Osteoblast (primary cell): ENCODE measurements around the gene BIN1. TPM values are rescaled to one million over a fixed set of nuclear protein-coding genes. Genes with fewer than 3 reads are reported as not detected.

Experiments used
- DNase-seq: peaks from one replicate; pipeline ENCODE4 v3.0.0; 2011; ENCODE audit warnings: low spot score, mixed read lengths; ENCODE audit not compliant: insufficient read length; ENCODE audit errors: missing footprints
- H2AFZ ChIP-seq: 2 replicates; pipeline ENCODE4 v1.6.0; 2011; ENCODE audit warnings: mild to moderate bottlenecking, low read length
- H3K27ac ChIP-seq: 2 replicates; pipeline ENCODE4 v1.5.1; 2011; ENCODE audit warnings: mild to moderate bottlenecking, low read depth, low read length, moderate library complexity
- H3K27me3 ChIP-seq: 2 replicates; pipeline ENCODE4 v1.6.0; 2012; ENCODE audit warnings: mild to moderate bottlenecking, control low read depth, inconsistent platforms, low read length, moderate library complexity; ENCODE audit not compliant: insufficient read depth
- H3K36me3 ChIP-seq: 2 replicates; pipeline ENCODE4 v1.5.1; 2011; ENCODE audit warnings: mild to moderate bottlenecking, low read length, control low read depth, moderate library complexity; ENCODE audit not compliant: insufficient read depth
- H3K4me1 ChIP-seq: 2 replicates; pipeline ENCODE4 v1.5.1; 2011; ENCODE audit warnings: mild to moderate bottlenecking, low read length, control low read depth, moderate library complexity; ENCODE audit not compliant: insufficient read depth
- H3K4me2 ChIP-seq: 2 replicates; pipeline ENCODE4 v1.6.0; 2011; ENCODE audit warnings: mild to moderate bottlenecking, low read length; ENCODE audit not compliant: insufficient read depth
- H3K4me3 ChIP-seq: fragments of 200-600 bp; sonication (generic); 3 replicates; pipeline ENCODE4 v1.5.1; 2012; ENCODE audit warnings: mild to moderate bottlenecking, low read length, inconsistent platforms; ENCODE audit not compliant: insufficient read depth
- H3K79me2 ChIP-seq: 2 replicates; pipeline ENCODE4 v1.6.0; 2012; ENCODE audit warnings: mild to moderate bottlenecking, low read length, control low read depth, inconsistent platforms; ENCODE audit not compliant: insufficient read depth
- H3K9me3 ChIP-seq: 2 replicates; pipeline ENCODE4 v1.5.1; 2011; ENCODE audit warnings: low read depth, low read length, control low read depth
- H4K20me1 ChIP-seq: 2 replicates; pipeline ENCODE4 v1.6.0; 2012; ENCODE audit warnings: mild to moderate bottlenecking, low read length, control low read depth; ENCODE audit not compliant: insufficient read depth
- total RNA-seq: library from RNA; depleted of rRNA; stranded (reverse); fragments of >200 nt; gene quantifications from 2 replicates; pipeline ENCODE4 v1.2.3, GENCODE V29; 2012
- TF ChIP-seq, protein P1 (sequence below): IDR thresholded peaks from 2 replicates; pipeline ENCODE4 v1.5.1; 2011; ENCODE audit warnings: mild to moderate bottlenecking, low read depth, low read length, moderate library complexity; ENCODE audit errors: extremely low read depth

The BIN1 gene
- total RNA-seq, 1 donor: 85.4 TPM

DNA sequence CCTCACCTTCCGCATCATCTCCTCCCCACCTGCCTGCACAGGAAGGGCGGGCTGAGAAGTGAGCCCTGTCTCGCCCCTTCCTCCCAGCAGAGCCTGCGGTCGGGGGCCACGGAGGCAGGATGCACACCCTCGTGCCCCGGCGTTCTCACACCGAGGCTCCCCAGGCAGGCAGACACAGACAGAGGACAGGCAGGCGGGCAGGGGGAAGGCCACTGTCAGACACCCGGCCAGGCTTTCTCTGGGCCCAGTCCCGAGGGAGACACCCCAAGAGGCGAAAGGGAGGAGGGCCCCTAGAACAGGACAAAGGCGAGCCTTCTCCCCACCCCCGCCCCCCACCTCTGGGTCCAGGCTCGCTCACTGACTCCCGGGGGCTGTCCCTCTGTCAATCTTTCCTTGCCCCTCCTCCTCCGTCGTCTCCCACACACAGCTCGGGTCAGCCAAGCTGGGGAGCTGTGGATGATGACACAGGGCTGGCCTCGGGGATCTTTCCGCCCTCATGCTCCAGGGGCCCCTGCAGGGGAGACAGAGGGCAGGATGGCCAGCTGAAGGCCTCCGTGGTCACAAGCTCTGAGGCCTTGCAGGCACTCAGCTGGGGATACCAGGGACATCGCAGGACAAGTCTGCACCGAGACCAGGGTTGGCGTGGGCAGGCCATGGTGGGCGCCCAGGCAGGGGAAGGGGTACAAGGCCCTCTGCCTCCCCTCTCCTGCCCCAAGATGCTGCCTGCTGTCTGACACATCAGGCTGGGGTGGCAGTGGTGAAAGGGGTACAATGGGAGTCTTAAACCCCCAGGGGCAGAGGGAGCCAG is 24.9 kb downstream of the BIN1 start:
- peak overlapping the region; percentile 86 for H3K27ac ChIP-seq
- TF ChIP-seq, protein P1, sequence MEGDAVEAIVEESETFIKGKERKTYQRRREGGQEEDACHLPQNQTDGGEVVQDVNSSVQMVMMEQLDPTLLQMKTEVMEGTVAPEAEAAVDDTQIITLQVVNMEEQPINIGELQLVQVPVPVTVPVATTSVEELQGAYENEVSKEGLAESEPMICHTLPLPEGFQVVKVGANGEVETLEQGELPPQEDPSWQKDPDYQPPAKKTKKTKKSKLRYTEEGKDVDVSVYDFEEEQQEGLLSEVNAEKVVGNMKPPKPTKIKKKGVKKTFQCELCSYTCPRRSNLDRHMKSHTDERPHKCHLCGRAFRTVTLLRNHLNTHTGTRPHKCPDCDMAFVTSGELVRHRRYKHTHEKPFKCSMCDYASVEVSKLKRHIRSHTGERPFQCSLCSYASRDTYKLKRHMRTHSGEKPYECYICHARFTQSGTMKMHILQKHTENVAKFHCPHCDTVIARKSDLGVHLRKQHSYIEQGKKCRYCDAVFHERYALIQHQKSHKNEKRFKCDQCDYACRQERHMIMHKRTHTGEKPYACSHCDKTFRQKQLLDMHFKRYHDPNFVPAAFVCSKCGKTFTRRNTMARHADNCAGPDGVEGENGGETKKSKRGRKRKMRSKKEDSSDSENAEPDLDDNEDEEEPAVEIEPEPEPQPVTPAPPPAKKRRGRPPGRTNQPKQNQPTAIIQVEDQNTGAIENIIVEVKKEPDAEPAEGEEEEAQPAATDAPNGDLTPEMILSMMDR: no peak
- no peaks in the 10 kb centered on the region for H3K27me3 ChIP-seq
- H3K9me3 ChIP-seq: no peaks in the 10 kb centered on the region
- H3K79me2 ChIP-seq: peaks cover 78% of the 10 kb centered on the region
- no peak overlapping the region for H3K4me3 ChIP-seq
- peaks cover 79% of the 10 kb centered on the region for H3K4me1 ChIP-seq
- peaks cover 31% of the 10 kb centered on the region for H4K20me1 ChIP-seq
- DNase-seq: no peak
- H3K4me2 ChIP-seq: no peak overlapping the region
- no peaks in the 10 kb centered on the region for H3K36me3 ChIP-seq
- H2AFZ ChIP-seq: no peak overlapping the region

DNA sequence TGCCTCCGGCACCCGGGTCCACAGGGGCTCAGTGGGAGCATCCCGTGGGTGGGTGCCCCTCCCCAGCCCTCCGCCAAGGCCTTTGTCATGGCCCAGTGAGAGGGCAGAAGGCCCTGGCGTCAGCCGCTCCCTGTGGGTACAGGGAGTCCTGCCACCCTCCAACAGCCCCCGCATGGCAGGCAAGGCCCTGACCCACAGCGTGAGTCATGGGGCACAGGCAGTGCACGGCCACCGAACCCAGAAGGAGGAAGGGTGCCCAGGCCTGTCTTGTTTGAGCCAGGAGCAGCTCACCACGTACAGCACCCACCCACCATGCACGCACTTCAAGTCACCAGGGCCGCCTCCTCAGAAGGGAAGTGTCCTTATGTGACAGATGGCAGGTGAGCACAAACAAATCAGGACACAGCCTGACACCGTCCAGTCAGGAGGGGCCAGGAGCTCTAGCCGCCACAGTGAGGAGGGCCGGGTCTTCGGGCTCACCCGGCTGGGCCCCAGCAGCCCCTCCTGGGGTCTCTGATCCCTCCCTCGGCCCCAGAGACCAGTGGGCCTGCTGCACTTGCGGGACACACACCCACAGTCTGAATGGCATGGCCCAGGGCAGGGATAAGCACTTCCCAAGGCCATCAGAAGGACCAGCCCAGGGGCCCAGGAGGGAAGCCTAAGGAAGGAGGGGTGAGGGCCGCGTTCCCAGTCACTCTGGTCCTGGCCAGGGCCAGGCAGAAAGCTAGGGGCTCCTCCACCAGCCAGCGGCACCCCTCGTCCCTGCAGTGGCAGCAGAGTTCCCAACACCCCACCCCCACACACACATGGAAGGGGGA is 25.8 kb downstream of the BIN1 start:
- TF ChIP-seq, protein P1: no peak
- Histone ChIP-seq H3K36me3 (no peaks in the 10 kb centered on the region), H3K4me3 (no peak overlapping the region), H3K27me3 (no peaks in the 10 kb centered on the region), H3K4me2 (peak overlapping the region; percentile 28), H3K9me3 (no peaks in the 10 kb centered on the region), H3K79me2 (peaks cover 81% of the 10 kb centered on the region), H3K27ac (peak overlapping the region; percentile 86), H2AFZ (no peak overlapping the region), H3K4me1 (peaks cover 71% of the 10 kb centered on the region), H4K20me1 (peaks cover 39% of the 10 kb centered on the region)
- DNase-seq: peak; percentile 94

DNA sequence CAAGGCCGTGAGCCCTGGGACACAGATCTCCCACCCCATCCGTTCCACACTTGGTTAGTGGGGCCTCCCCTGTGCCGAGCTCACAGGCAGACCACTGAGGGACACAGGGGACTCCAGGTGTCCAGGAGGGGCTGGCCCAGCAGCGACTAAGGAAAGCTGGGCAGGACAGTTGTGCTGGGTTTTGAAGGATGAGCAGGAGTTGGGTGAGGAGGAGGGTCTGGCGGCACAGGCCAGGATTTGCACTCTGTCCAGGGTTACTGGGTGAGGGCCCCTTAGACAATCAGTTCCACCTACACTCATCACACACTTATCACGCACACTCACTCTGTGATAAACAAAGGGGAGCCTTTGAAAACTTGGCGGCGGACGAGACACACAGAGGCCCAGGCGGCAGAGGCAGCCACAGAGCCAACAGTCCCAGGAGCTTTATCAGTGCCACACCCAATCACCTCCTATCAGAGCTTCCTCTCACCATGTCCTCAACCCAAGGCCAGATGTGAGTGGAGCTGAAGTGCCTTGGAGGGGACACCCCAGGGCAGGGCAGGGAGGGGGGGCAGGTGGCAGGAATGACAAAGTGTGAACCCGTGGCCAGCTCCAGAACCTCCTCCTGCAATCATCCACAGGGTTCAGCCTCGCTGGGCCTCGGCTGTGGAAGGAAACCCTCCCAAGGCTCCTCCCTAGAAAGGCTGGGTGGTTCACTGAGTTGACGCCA is 26.6 kb downstream of the BIN1 start:
- H2AFZ ChIP-seq: no peak overlapping the region
- no peaks in the 10 kb centered on the region for H3K27me3 ChIP-seq
- H3K27ac ChIP-seq: peak overlapping the region; percentile 86
- H3K4me1 ChIP-seq: peaks cover 63% of the 10 kb centered on the region
- no peak overlapping the region for H3K4me3 ChIP-seq
- peaks cover 73% of the 10 kb centered on the region for H3K79me2 ChIP-seq
- H3K4me2 ChIP-seq: no peak overlapping the region
- no peak for DNase-seq
- H4K20me1 ChIP-seq: peaks cover 39% of the 10 kb centered on the region
- H3K36me3 ChIP-seq: no peaks in the 10 kb centered on the region
- TF ChIP-seq, protein P1: no peak
- H3K9me3 ChIP-seq: no peaks in the 10 kb centered on the region
